RWPE1 (cell line): ENCODE results near the gene POGLUT3.

Experiments used
- CTCF ChIA-PET: fragments of 350-600 bp; sonication (Branson Sonifier 250); formaldehyde crosslinking; extraction: SDS; loops from one replicate; lab custom pipeline; 2021; lab: Yijun Ruan, JAX
- POLR2A ChIA-PET: fragments of 400-600 bp; formaldehyde crosslinking; extraction: SDS; loops from one replicate; lab custom pipeline; 2020; ENCODE audit warnings: antibody characterized with exemption; ENCODE audit not compliant: low non-redundant PET; lab: Yijun Ruan, JAX
- DNase-seq: peaks from one replicate; pipeline ENCODE4 v3.0.0; 2012; ENCODE audit warnings: low spot score
- H3K27ac ChIP-seq: fragments of 450-650 bp; 2 replicates; pipeline ENCODE4 v1.5.1; 2017
- CTCF ChIP-seq: fragments of 450-650 bp; conservative IDR thresholded peaks from 2 replicates; pipeline ENCODE4 v1.5.1; 2017; ENCODE audit warnings: low read depth, mild to moderate bottlenecking

POGLUT3 gene, protein sequence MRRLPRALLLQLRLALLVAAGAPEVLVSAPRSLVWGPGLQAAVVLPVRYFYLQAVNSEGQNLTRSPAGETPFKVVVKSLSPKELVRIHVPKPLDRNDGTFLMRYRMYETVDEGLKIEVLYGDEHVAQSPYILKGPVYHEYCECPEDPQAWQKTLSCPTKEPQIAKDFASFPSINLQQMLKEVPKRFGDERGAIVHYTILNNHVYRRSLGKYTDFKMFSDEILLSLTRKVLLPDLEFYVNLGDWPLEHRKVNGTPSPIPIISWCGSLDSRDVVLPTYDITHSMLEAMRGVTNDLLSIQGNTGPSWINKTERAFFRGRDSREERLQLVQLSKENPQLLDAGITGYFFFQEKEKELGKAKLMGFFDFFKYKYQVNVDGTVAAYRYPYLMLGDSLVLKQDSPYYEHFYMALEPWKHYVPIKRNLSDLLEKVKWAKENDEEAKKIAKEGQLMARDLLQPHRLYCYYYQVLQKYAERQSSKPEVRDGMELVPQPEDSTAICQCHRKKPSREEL

GRCh38 chr11:108498046-108498815 lies at the start of gene POGLUT3:
TSS of gene POGLUT3 (minus strand) at chr11:108498384. CDS start at chr11:108498366, 18 bp downstream.
- TF ChIP-seq CTCF = no peak
- CTCF ChIA-PET = no interaction called here
- POLR2A ChIA-PET = interaction anchor here (2.1 kb wide), 1 partner anchor 31 kb away, joined by 6 read pairs; the partner anchor contains the start of gene C11orf65
- DNase-seq = peak; percentile 30
- H3K27ac ChIP-seq = peak within 1 kb of the TSS; percentile 91

GRCh38 chr11:108545909-108546501 lies 47.8 kb upstream of the POGLUT3 start:
- ChIA-PET POLR2A (no interaction called here), CTCF (no interaction called here)

DNA sequence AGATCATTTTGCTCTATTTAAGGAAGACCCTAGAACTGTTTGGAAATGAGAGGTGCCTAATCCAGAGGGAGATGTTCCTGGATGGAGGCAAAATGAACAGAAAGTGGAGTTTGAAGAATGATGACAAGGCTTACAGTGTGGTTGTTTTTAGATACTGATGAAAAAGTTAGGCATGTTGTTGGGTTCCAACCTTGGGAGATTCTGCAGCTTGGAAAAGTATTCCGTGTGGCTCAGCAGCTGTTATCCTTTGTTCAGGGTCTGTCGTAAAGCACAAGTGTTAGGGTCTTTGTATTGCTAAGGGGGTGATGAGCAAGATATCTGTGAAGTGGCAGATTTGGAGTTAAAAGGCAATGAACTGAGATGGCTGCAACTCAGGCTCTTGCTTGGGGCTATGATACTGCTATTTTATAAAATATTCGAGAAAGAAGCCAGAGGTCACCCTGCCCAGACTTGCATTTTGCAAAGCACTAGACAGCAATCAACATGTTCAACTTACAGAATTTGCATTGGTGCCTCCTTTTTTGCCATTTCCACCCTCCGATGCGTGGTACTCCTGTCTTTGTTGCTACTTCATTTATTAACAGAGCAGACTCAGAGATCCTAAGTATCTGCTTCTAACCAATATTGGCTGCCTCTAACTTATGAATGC lies 45.3 kb upstream of the POGLUT3 start:
- ChIA-PET CTCF (no interaction called here), POLR2A (no interaction called here)
- TF ChIP-seq CTCF = no peak
- no peak overlapping the region for H3K27ac ChIP-seq
- no peak for DNase-seq

More at GRCh38 chr11:108545909-108546501, 47.8 kb upstream of the POGLUT3 start:
- no peak overlapping the region for H3K27ac ChIP-seq
- no peak for DNase-seq
- no peak for TF ChIP-seq CTCF

GRCh38 chr11:108541531-108541930 lies 43.3 kb upstream of the POGLUT3 start:
- no peak overlapping the region for H3K27ac ChIP-seq
- DNase-seq = no peak
- TF ChIP-seq CTCF = no peak
- ChIA-PET POLR2A (no interaction called here), CTCF (no interaction called here)

DNA sequence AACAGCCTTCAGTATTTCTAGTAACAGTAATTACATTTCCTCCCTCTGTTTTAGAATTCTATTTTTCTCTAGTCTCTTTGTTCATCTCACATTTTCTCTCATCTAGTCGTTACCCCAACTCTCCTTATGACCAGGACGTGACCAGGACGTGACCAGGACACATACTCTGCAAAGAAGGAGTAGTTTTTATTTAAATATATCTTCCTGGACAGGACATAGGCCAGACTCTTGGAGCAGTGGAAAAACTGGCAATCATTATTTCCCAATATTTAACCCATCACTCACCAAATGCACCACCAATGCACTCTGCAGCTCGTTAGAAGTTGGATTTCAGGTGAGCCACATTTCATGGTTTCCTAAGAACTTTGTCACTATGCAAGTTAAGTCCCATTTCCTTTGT lies 40.3 kb upstream of the POGLUT3 start:
- TF ChIP-seq CTCF = no peak
- no peak for DNase-seq
- ChIA-PET POLR2A (no interaction called here), CTCF (interaction anchor here (0.7 kb wide), 1 partner anchor 316 kb away, joined by 3 read pairs; the partner anchor contains the start of gene NPAT)
- H3K27ac ChIP-seq = no peak overlapping the region

- H3K27ac ChIP-seq = no peak overlapping the region
- CTCF ChIA-PET = interaction anchor here (0.6 to 0.7 kb wide), 3 partner anchors 28 to 316 kb away, joined by 3 read pairs; partner anchors contain the start of gene NPAT
- DNase-seq = no peak
- TF ChIP-seq CTCF = no peak
- POLR2A ChIA-PET = no interaction called here
Observed at GRCh38 chr11:108538022-108538424, 39.8 kb upstream of the POGLUT3 start.
